GDM1 (cell line): ENCODE results near the gene CACNA1D.
"Not testable (repeated sequence)": the region's sequence is repeated elsewhere in the genome, so short reads cannot be mapped to it uniquely, and the experiment has no call there.

Experiments
- DNase-seq: peaks from one replicate; lab custom pipeline; 2025; lab: John Stamatoyannopoulos, UW

CACNA1D gene

GRCh38 chr3:53657651-53658050 is 163.2 kb downstream of the CACNA1D start:
- DNase-seq, result no peak

- DNase-seq, result no peak
Observed at GRCh38 chr3:53658613-53659193, 164.3 kb downstream of the CACNA1D start.

- DNase-seq, result no peak
Observed at GRCh38 chr3:53659996-53660395, 165.6 kb downstream of the CACNA1D start.

GRCh38 chr3:53661480-53661879 is 167.1 kb downstream of the CACNA1D start:
- DNase-seq, result no peak

- not testable (repeated sequence) for DNase-seq
Observed at GRCh38 chr3:53664812-53665211, 170.4 kb downstream of the CACNA1D start.

GRCh38 chr3:53665608-53666425 is 171.4 kb downstream of the CACNA1D start:
- no peak for DNase-seq

- DNase-seq, result no peak
Observed at GRCh38 chr3:53668872-53669271, 174.5 kb downstream of the CACNA1D start.

GRCh38 chr3:53670721-53671120 is 176.3 kb downstream of the CACNA1D start:
- no peak for DNase-seq

- no peak for DNase-seq
Observed at GRCh38 chr3:53671192-53671960, 177.0 kb downstream of the CACNA1D start.

GRCh38 chr3:53671961-53672299 is 177.5 kb downstream of the CACNA1D start:
- DNase-seq, result no peak

- no peak for DNase-seq
Observed at GRCh38 chr3:53672981-53673380, 178.6 kb downstream of the CACNA1D start.

GRCh38 chr3:53673722-53674350 is 179.4 kb downstream of the CACNA1D start:
- no peak for DNase-seq

- DNase-seq, result no peak
Observed at GRCh38 chr3:53674582-53674981, 180.2 kb downstream of the CACNA1D start.

- no peak for DNase-seq
Observed at GRCh38 chr3:53675022-53675697, 180.7 kb downstream of the CACNA1D start.

- no peak for DNase-seq
Observed at GRCh38 chr3:53675942-53676341, 181.5 kb downstream of the CACNA1D start.

- no peak for DNase-seq
Observed at GRCh38 chr3:53677413-53677812, 183.0 kb downstream of the CACNA1D start.

- no peak for DNase-seq
Observed at GRCh38 chr3:53680028-53680427, 185.6 kb downstream of the CACNA1D start.

GRCh38 chr3:53682807-53683206 is 188.4 kb downstream of the CACNA1D start:
- DNase-seq, result no peak

- DNase-seq, result no peak
Observed at GRCh38 chr3:53688066-53688465, 193.7 kb downstream of the CACNA1D start.

GRCh38 chr3:53688989-53689388 is 194.6 kb downstream of the CACNA1D start:
- no peak for DNase-seq

- no peak for DNase-seq
Observed at GRCh38 chr3:53689681-53690080, 195.3 kb downstream of the CACNA1D start.

- no peak for DNase-seq
Observed at GRCh38 chr3:53690521-53690920, 196.1 kb downstream of the CACNA1D start.
